Epithelial cell of esophagus (primary cell): Measurements from ENCODE around the gene KICS2.

Experiments
- DNase-seq: peaks from one replicate; pipeline ENCODE4 v3.0.0; 2010; ENCODE audit warnings: low read depth
- H3K4me3 ChIP-seq: 2 replicates; pipeline ENCODE4 v1.5.1; 2011; ENCODE audit warnings: mild to moderate bottlenecking, low read length, control low read depth
- CTCF ChIP-seq: IDR thresholded peaks from 2 replicates; pipeline ENCODE4 v1.5.1; 2011; ENCODE audit warnings: low read depth, mild to moderate bottlenecking, low read length, control low read depth, inconsistent platforms; ENCODE audit not compliant: insufficient read depth; ENCODE audit errors: missing control alignments

The KICS2 gene

GRCh38 chr12:64178122-64178521 is 44.0 kb downstream of the KICS2 start:
- no peak overlapping the region for H3K4me3 ChIP-seq
- DNase-seq: peak; percentile 21
- TF ChIP-seq CTCF: no peak

GRCh38 chr12:64177001-64177400 is 45.1 kb downstream of the KICS2 start:
- DNase-seq: no peak
- no peak for TF ChIP-seq CTCF
- no peak overlapping the region for H3K4me3 ChIP-seq

- no peak overlapping the region for H3K4me3 ChIP-seq
- no peak for DNase-seq
- no peak for TF ChIP-seq CTCF
Observed at GRCh38 chr12:64175254-64175945, 46.7 kb downstream of the KICS2 start.

- no peak for TF ChIP-seq CTCF
- no peak for DNase-seq
Observed at GRCh38 chr12:64173456-64173855, 48.6 kb downstream of the KICS2 start.

More at GRCh38 chr12:64173456-64173855, 48.6 kb downstream of the KICS2 start:
- no peak overlapping the region for H3K4me3 ChIP-seq
